Stomach smooth muscle (tissue), 2 donors: ENCODE data around the gene TSPAN14.

Source experiments
- H3K27ac ChIP-seq: one replicate; pipeline ENCODE4 v1.7.0; 2013; ENCODE audit warnings: mild to moderate bottlenecking, low read length, inconsistent platforms
- H3K27me3 ChIP-seq, 2 donors: one replicate each; pipeline ENCODE4 v1.7.0; 2013; ENCODE audit warnings: low read length in 2 of 2; ENCODE audit not compliant: insufficient read depth in 2 of 2, control insufficient read depth in 1 of 2
- H3K36me3 ChIP-seq, 2 donors: one replicate each; pipeline ENCODE4 v1.7.0; 2013; ENCODE audit warnings: low read length in 2 of 2; ENCODE audit not compliant: control insufficient read depth in 2 of 2, insufficient read depth in 2 of 2
- H3K4me1 ChIP-seq: one replicate; pipeline ENCODE4 v1.7.0; 2013; ENCODE audit warnings: low read length; ENCODE audit not compliant: control insufficient read depth, insufficient read depth
- H3K4me3 ChIP-seq, 2 donors: one replicate each; pipeline ENCODE4 v1.7.0; 2013; ENCODE audit warnings: low read length in 2 of 2
- H3K9ac ChIP-seq, 2 donors: one replicate each; pipeline ENCODE4 v1.7.0; 2013; ENCODE audit warnings: low read length in 2 of 2, mild to moderate bottlenecking in 1 of 2
- H3K9me3 ChIP-seq, 2 donors: one replicate each; pipeline ENCODE4 v1.7.0; 2013; ENCODE audit warnings: low read length in 2 of 2; ENCODE audit not compliant: control insufficient read depth in 2 of 2
- donor health status: healthy.
- donor health status: Pancreatic carcinoma.

Gene TSPAN14

DNA sequence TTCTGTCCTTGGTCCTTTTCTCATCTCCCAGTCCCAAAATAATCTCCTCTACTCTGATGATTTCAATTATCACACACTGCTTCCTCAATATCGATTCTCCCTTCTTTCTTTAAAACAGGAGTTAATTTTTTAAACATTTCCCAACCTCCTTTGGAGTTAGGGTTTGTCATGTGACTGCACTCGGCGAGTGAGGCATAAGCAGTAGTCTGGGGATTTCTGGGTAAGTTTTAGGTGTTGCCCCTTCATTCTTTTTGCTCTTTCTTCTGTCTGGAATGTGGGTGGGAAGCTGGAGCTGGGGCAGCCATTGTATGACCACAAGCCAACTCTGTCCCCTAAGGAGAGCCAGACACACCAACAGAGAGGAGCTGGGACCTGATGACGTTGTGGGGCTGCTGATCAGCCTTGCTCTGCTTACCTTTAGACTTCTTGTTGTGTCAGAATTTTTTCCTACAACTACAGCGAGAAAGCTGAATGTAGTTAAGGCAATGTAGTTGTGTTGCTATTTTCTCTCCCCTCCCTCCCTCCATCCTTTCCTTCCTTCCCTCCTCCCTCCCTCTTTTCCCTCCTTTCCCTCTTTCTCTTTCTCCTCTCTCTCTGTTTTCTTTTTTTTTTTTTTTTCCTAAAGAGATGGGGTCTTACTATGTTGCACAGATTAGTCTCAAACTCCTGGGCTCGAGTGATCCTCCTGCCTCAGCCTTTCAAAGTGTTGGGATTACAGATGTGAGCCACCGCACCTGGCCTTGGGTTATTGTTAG is 6.5 kb upstream of the TSPAN14 start:
- Histone ChIP-seq H3K9me3 (peaks cover 0 to 4% of the 10 kb centered on the region in 2 donors), H3K4me1 (peaks cover 3% of the 10 kb centered on the region), H3K36me3 (no peaks in the 10 kb centered on the region), H3K4me3 (no peak overlapping the region), H3K27ac (no peak overlapping the region), H3K27me3 (no peaks in the 10 kb centered on the region), H3K9ac (no peak overlapping the region)

- H3K4me3 ChIP-seq: no peak overlapping the region
- H3K36me3 ChIP-seq: no peaks in the 10 kb centered on the region
- H3K4me1 ChIP-seq: peaks cover 8% of the 10 kb centered on the region
- no peak overlapping the region for H3K27ac ChIP-seq
- no peak overlapping the region for H3K9ac ChIP-seq
- no peaks in the 10 kb centered on the region for H3K27me3 ChIP-seq
- peaks cover 0 to 4% of the 10 kb centered on the region in 2 donors for H3K9me3 ChIP-seq
Observed at GRCh38 chr10:80448209-80448942, 5.7 kb upstream of the TSPAN14 start.

GRCh38 chr10:80449520-80449919 is 4.6 kb upstream of the TSPAN14 start:
- Histone ChIP-seq H3K4me3 (no peak overlapping the region), H3K9me3 (peaks cover 0 to 4% of the 10 kb centered on the region in 2 donors), H3K27me3 (no peaks in the 10 kb centered on the region), H3K9ac (no peak overlapping the region), H3K4me1 (peaks cover 11% of the 10 kb centered on the region), H3K36me3 (no peaks in the 10 kb centered on the region), H3K27ac (no peak overlapping the region)

- Histone ChIP-seq H3K27me3 (no peaks in the 10 kb centered on the region), H3K4me3 (no peak overlapping the region), H3K9ac (no peak overlapping the region), H3K4me1 (peaks cover 22% of the 10 kb centered on the region), H3K36me3 (no peaks in the 10 kb centered on the region), H3K27ac (no peak overlapping the region), H3K9me3 (peaks cover 0 to 4% of the 10 kb centered on the region in 2 donors)
Observed at GRCh38 chr10:80451132-80451531, 3.0 kb upstream of the TSPAN14 start.

- no peak overlapping the region for H3K4me3 ChIP-seq
- H3K27me3 ChIP-seq: no peaks in the 10 kb centered on the region
- no peaks in the 10 kb centered on the region for H3K36me3 ChIP-seq
- no peak overlapping the region for H3K27ac ChIP-seq
- H3K9ac ChIP-seq: no peak overlapping the region
- H3K9me3 ChIP-seq: peaks cover 0 to 4% of the 10 kb centered on the region in 2 donors
- H3K4me1 ChIP-seq: peaks cover 27% of the 10 kb centered on the region
Observed at GRCh38 chr10:80452069-80452468, 2.0 kb upstream of the TSPAN14 start.

DNA sequence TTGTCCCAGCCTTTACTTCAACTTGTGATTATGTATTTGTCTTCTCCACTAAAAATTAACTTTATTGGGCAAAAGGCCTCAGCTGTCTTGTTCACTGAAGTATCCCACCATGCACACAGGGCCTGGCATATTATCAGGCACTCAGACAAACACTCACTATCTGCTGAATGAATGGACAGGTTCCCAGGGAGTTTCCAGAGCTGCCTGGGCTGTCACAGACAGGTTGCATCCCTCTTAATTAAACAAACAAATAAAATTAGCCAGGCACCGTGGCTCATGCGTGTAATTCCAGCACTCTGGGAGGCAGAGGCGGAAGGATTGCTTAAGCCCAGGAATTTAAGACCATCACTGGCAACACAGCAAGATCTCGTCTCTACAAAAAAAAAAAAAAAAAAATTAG is 1.5 kb upstream of the TSPAN14 start:
- Histone ChIP-seq H3K4me3 (no peak overlapping the region), H3K27ac (no peak overlapping the region), H3K4me1 (peaks cover 27% of the 10 kb centered on the region), H3K36me3 (no peaks in the 10 kb centered on the region), H3K9me3 (peaks cover 0 to 4% of the 10 kb centered on the region in 2 donors), H3K27me3 (no peaks in the 10 kb centered on the region), H3K9ac (no peak overlapping the region)

- Histone ChIP-seq H3K27me3 (no peaks in the 10 kb centered on the region), H3K4me3 (peak overlapping the region; percentile 71 to 76), H3K4me1 (peaks cover 31% of the 10 kb centered on the region), H3K9ac (peak overlapping the region; percentile 78 to 84), H3K36me3 (no peaks in the 10 kb centered on the region), H3K27ac (peak overlapping the region; percentile 85), H3K9me3 (peaks cover 0 to 4% of the 10 kb centered on the region in 2 donors)
Observed at GRCh38 chr10:80453056-80453841, 861 bp upstream of the TSPAN14 start.

- Histone ChIP-seq H3K36me3 (no peaks in the 10 kb centered on the region), H3K4me1 (peaks cover 43% of the 10 kb centered on the region), H3K9me3 (peaks cover 0 to 4% of the 10 kb centered on the region in 2 donors), H3K27ac (peak overlapping the region; percentile 76), H3K9ac (peak overlapping the region; percentile 73 to 81), H3K27me3 (no peaks in the 10 kb centered on the region), H3K4me3 (peak overlapping the region; percentile 57 to 80)
Observed at GRCh38 chr10:80454513-80455460, 677 bp downstream of the TSPAN14 start.

DNA sequence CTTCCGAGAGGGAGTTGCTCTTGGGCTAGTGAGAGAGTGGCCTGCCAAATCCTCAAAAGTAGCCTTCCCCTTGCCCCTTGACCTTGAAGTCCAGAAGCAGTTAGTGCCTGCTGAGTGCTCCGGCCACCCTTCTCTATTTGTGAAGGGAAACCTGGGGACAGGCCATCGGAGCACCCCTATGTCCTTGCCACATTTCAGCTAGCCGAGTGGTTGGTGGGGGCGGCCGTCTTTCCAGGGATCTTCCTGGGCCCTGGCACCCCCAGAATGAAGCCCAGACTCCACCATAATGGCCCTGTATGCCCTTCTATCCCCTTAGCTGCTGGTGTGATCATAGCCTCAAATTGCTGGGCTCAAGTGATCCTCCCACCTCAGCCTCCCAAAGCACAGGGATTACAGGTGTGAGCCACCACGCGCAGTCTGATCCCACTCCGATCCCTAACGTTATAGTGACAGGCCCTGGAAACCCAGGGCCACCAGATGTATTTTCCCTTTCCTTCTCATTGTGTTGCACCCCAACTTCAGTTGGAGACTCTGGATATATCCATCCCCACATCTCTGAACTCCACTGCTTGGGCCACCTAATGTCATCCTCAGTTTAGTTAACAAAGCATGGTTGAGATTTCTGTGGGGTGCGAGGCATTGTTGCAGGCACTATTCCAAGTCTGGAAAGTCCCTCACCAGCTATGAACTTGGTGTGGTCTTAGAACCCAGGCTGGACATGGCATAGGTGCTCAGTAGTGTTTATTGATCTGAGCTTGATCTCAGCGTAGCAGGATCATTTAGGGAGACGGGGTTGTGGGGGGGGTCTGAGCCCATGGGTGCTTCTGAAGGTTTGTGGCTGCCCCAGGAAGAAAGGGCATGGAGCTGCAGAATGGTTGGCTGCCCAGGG is 1.6 kb downstream of the TSPAN14 start:
- Histone ChIP-seq H3K9me3 (peaks cover 0 to 4% of the 10 kb centered on the region in 2 donors), H3K9ac (peak overlapping the region; percentile 73 to 81), H3K36me3 (no peaks in the 10 kb centered on the region), H3K27me3 (no peaks in the 10 kb centered on the region), H3K4me1 (peaks cover 51% of the 10 kb centered on the region), H3K4me3 (peak overlapping the region; percentile 57 to 80), H3K27ac (peak overlapping the region; percentile 76)
